Right atrium auricular region (tissue), 2 donors: Measurements from ENCODE around the gene ADGRG2. TPM values are rescaled to one million over a fixed set of nuclear protein-coding genes. Genes with fewer than 3 reads are reported as not detected.
"Not testable (repeated sequence)": the region's sequence is repeated elsewhere in the genome, so short reads cannot be mapped to it uniquely, and the experiment has no call there.

Experiments
- DNase-seq: peaks from one replicate; pipeline ENCODE4 v3.0.0-alpha.2; 2019; ENCODE audit warnings: low spot score
- H3K27ac ChIP-seq, 2 donors: fragments of 200-600 bp; sonication (generic); 1 replicate in 1 of 2; 2 replicates in 1 of 2; pipeline ENCODE4 v1.5.1; 2016 to 2019
- H3K27me3 ChIP-seq, 2 donors: fragments of 200-600 bp; sonication (generic); one replicate each; pipeline versions ENCODE4 v1.5.1 to v1.6.0; 2017 to 2019
- H3K36me3 ChIP-seq: fragments of 200-600 bp; sonication (generic); one replicate; pipeline ENCODE4 v1.5.1; 2016
- H3K4me1 ChIP-seq, 2 donors: fragments of 200-600 bp; sonication (generic); one replicate each; pipeline versions ENCODE4 v1.5.1 to v1.6.0; 2017 to 2019
- H3K4me3 ChIP-seq, 2 donors: fragments of 200-600 bp; sonication (generic); 1 replicate in 1 of 2; 2 replicates in 1 of 2; pipeline ENCODE4 v1.5.1; 2017 to 2019; ENCODE audit warnings: mild to moderate bottlenecking in 1 of 2, moderate library complexity in 1 of 2
- H3K9me3 ChIP-seq, 2 donors: fragments of 200-600 bp; sonication (generic); one replicate each; pipeline ENCODE4 v1.5.1; 2019
- total RNA-seq, 2 donors: library from RNA; depleted of rRNA; stranded (reverse); fragments of >200 nt; gene quantifications; one replicate each; pipeline ENCODE4 v1.1.0, GENCODE V29; 2016
- TF ChIP-seq, protein P1 (sequence below), 2 donors: fragments of 200-600 bp; sonication (generic); IDR thresholded peaks; one replicate each; pipeline ENCODE4 v1.5.1; 2019; ENCODE audit warnings: antibody characterized with exemption in 2 of 2

The ADGRG2 gene
- total RNA-seq, 2 donors from 2014 or later, result 0.67 to 2.3 TPM

GRCh38 chrX:18985186-18985435 lies 137.2 kb downstream of the ADGRG2 start:
- no peaks in the 10 kb centered on the region for H3K9me3 ChIP-seq
- H3K4me3 ChIP-seq, result peak overlapping the region; percentile 55 to 69
- peak overlapping the region; percentile 87 to 89 for H3K27ac ChIP-seq
- H3K4me1 ChIP-seq, result peaks cover 0 to 10% of the 10 kb centered on the region in 2 donors
- H3K36me3 ChIP-seq, result no peaks in the 10 kb centered on the region
- TF ChIP-seq, protein P1, sequence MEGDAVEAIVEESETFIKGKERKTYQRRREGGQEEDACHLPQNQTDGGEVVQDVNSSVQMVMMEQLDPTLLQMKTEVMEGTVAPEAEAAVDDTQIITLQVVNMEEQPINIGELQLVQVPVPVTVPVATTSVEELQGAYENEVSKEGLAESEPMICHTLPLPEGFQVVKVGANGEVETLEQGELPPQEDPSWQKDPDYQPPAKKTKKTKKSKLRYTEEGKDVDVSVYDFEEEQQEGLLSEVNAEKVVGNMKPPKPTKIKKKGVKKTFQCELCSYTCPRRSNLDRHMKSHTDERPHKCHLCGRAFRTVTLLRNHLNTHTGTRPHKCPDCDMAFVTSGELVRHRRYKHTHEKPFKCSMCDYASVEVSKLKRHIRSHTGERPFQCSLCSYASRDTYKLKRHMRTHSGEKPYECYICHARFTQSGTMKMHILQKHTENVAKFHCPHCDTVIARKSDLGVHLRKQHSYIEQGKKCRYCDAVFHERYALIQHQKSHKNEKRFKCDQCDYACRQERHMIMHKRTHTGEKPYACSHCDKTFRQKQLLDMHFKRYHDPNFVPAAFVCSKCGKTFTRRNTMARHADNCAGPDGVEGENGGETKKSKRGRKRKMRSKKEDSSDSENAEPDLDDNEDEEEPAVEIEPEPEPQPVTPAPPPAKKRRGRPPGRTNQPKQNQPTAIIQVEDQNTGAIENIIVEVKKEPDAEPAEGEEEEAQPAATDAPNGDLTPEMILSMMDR (IDR thresholded peaks at IDR 0.05), result no peak
- no peaks in the 10 kb centered on the region for H3K27me3 ChIP-seq
- no peak for DNase-seq

DNA sequence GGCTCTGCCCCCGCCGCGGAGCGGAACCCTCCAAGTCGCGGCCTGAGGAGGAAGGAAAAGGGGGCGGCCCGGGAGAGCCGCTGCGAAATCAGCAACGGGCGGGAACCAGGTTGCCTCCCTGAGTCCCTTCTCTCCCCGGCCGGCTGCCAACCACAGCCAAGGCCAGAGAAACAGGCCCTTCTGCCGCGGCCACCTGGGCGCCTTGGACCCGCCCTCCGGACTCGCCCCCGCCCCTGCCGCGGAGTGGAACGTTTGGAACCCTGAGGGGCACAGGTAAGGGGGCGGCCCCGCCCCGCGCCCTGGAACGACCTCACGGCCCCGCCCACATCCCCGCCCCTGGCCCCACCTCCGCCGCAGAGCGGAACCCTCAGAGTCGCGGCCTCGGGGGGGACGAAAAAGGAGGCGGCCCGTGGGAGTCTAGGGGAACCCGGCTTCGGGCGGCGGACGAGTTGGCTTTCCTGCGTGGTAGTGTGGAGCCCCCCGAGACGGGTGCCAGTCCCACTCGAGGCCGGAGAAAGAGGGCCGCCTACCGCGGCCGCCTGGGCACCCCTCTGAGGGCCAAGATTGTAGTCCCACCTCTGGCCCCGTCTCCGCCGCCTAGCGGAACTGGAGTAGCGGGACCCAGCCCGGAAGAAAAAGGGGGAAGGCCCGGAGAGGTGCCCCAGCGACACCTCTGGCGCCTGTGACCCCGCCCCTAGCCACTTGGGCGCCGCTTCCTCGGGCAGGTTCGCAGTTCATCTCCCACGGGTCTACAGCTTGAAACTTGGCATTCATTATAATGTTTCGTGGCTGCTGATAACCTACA lies 137.7 kb downstream of the ADGRG2 start:
- TF ChIP-seq, protein P1 (IDR thresholded peaks at IDR 0.05), result peak; percentile 24 to 58
- DNase-seq, result peak; percentile 73
- Histone ChIP-seq H3K36me3 (no peaks in the 10 kb centered on the region), H3K27me3 (no peaks in the 10 kb centered on the region), H3K4me3 (peak overlapping the region; percentile 55 to 69), H3K27ac (peak overlapping the region; percentile 87 to 89), H3K9me3 (no peaks in the 10 kb centered on the region), H3K4me1 (peaks cover 0 to 10% of the 10 kb centered on the region in 2 donors)

DNA sequence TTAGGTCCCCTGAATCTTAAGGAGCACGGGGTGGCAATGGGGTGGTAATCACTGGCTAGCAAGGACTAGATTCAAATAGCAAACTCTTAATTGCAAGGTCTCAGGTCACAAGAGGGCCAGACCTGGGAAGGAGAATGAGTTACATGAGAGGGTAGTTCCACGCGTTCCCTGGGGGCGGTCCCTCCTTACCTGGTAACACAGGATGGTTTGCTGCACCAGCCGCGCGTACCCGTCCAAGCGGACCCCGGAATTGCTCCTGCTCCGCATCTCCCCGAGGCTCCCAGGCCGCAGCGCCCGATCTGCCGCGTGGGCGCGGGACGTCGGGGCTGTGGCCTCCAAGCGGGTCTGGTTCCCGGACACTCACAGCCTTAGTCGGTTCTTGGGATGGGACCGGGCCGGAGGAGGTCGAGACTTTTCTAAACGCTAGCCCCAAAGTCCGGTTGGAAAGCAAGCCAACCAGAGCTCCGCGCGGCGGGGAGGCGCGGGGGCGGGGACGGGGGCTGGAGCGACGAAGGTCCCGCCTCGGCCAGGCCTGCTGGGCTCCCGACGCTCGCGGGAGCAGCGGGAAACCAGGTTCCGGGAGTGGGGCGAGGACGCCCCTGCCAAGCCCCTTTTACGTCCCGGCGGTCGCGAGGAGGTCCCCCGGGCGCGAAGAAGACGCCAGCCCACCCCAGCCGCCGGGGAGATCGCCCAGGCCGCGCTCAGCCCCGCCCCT lies 138.4 kb downstream of the ADGRG2 start, which contains the start of gene PHKA2:
Gene PHKA2 (minus strand): TSS at position 449 of the 715 bp plus-strand sequence. CDS start 182 bp downstream, at position 267.
- no peaks in the 10 kb centered on the region for H3K9me3 ChIP-seq
- no peaks in the 10 kb centered on the region for H3K36me3 ChIP-seq
- H3K4me3 ChIP-seq, result peak within 1 kb of the TSS; percentile 55 to 69
- TF ChIP-seq, protein P1 (IDR thresholded peaks at IDR 0.05), result no peak
- DNase-seq, result peak; percentile 62
- H3K4me1 ChIP-seq, result peaks cover 0 to 10% of the 10 kb centered on the region in 2 donors
- no peaks in the 10 kb centered on the region for H3K27me3 ChIP-seq
- H3K27ac ChIP-seq, result peak within 1 kb of the TSS; percentile 87 to 89

DNA sequence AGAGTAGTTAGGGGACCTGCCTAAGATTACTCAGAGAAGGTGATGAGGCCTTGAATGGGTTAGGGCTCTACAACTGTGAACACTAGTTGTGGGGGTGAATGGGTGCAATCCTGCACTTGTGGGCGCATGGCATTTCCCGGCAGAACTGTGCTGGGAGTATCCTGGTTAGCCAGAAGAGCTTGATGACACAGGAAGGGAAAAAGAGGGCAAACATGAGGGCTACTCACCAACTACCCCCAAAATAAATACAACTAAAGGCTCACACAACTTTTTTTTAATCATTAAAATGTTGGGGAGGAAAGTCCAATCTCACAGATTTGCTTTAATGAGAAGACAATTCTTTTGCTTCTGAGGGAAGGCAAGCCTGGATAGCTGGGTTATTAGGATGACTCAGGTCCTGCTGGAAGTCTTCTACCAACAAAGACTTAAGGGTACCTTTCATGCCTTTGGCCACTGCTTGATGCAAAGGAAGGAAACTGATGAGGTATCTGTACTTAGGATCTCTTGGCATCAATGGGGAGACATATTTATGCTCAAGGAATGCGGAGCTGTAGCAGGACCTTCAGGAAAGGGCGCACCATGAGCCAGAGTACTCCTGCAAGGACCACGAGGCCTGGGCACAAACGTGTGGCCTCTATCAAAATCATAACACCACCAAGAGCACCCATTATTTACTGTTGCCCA lies 141.0 kb downstream of the ADGRG2 start:
- no peak for DNase-seq
- peak overlapping the region in 1 of 2 donors; percentile 59 for H3K27ac ChIP-seq
- H3K4me3 ChIP-seq, result no peak overlapping the region
- H3K4me1 ChIP-seq, result peaks cover 0 to 10% of the 10 kb centered on the region in 2 donors
- TF ChIP-seq, protein P1 (IDR thresholded peaks at IDR 0.05), result no peak
- no peaks in the 10 kb centered on the region for H3K36me3 ChIP-seq
- H3K9me3 ChIP-seq, result no peaks in the 10 kb centered on the region
- no peaks in the 10 kb centered on the region for H3K27me3 ChIP-seq

DNA sequence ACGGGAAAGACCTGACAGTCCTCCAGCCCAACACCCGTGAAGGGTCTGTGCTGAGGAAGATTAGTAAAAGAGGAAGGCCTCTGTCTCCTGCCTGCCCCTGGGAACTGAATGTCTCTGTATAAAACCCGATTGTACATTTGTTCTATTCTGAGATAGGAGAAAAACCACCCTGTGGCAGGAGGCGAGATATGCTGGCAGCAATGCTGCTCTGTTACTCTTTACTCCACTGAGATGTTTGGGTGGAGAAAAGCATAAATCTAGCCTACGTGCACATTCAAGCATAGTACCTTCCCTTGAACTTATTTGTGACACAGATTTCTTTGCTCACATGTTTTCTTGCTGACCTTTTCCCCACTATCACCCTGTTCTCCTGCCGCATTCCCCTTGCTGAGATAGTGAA lies 142.0 kb downstream of the ADGRG2 start:
- not testable (repeated sequence) for DNase-seq, H3K9me3 ChIP-seq, H3K36me3 ChIP-seq, H3K4me3 ChIP-seq, H3K27me3 ChIP-seq
- Histone ChIP-seq H3K4me1 (peaks cover 0 to 10% of the 10 kb centered on the region in 2 donors), H3K27ac (peak overlapping the region in 1 of 2 donors; percentile 59)

GRCh38 chrX:18974993-18975392 lies 147.3 kb downstream of the ADGRG2 start:
- TF ChIP-seq, protein P1 (IDR thresholded peaks at IDR 0.05), result no peak

More at GRCh38 chrX:18974993-18975392, 147.3 kb downstream of the ADGRG2 start:
- Histone ChIP-seq H3K4me3 (no peak overlapping the region), H3K27me3 (no peaks in the 10 kb centered on the region), H3K27ac (no peak overlapping the region), H3K4me1 (no peaks in the 10 kb centered on the region), H3K9me3 (no peaks in the 10 kb centered on the region), H3K36me3 (no peaks in the 10 kb centered on the region)
- DNase-seq, result no peak
